IPS-15b (cell line): ENCODE results near the gene ESR2.
"Not testable (repeated sequence)": the region's sequence is repeated elsewhere in the genome, so short reads cannot be mapped to it uniquely, and the experiment has no call there.

ENCODE experiments used
- H3K27me3 ChIP-seq: one replicate; pipeline ENCODE4 v1.6.1; 2013; ENCODE audit warnings: low read length; ENCODE audit not compliant: control insufficient read depth, insufficient read depth
- H3K36me3 ChIP-seq: one replicate; pipeline ENCODE4 v1.6.1; 2013; ENCODE audit warnings: low read length; ENCODE audit not compliant: control insufficient read depth, insufficient read depth
- H3K4me1 ChIP-seq: one replicate; pipeline ENCODE4 v1.6.1; 2013; ENCODE audit warnings: mild to moderate bottlenecking, low read length; ENCODE audit not compliant: control insufficient read depth, insufficient read depth
- H3K4me3 ChIP-seq: one replicate; pipeline ENCODE4 v1.5.1; 2013; ENCODE audit warnings: low read depth, low read length
- H3K9ac ChIP-seq: one replicate; pipeline ENCODE4 v1.6.1; 2013; ENCODE audit warnings: low read depth, mild to moderate bottlenecking, low read length
- H3K9me3 ChIP-seq: one replicate; pipeline ENCODE4 v1.6.1; 2013; ENCODE audit warnings: mild to moderate bottlenecking, low read length; ENCODE audit not compliant: control insufficient read depth, insufficient read depth

The ESR2 gene

GRCh38 chr14:64119500-64119899 lies 174.7 kb downstream of the ESR2 start:
- Histone ChIP-seq H3K9me3 (no peaks in the 10 kb centered on the region), H3K27me3 (no peaks in the 10 kb centered on the region), H3K9ac (no peak overlapping the region), H3K4me3 (no peak overlapping the region), H3K36me3 (peaks cover 4% of the 10 kb centered on the region), H3K4me1 (no peaks in the 10 kb centered on the region)

GRCh38 chr14:64118892-64119291 lies 175.3 kb downstream of the ESR2 start:
- Histone ChIP-seq H3K9ac (no peak overlapping the region), H3K4me3 (no peak overlapping the region), H3K9me3 (no peaks in the 10 kb centered on the region), H3K27me3 (no peaks in the 10 kb centered on the region), H3K36me3 (peaks cover 4% of the 10 kb centered on the region), H3K4me1 (no peaks in the 10 kb centered on the region)

- H3K4me1 ChIP-seq, H3K36me3 ChIP-seq, H3K9me3 ChIP-seq, H3K9ac ChIP-seq, H3K27me3 ChIP-seq, H3K4me3 ChIP-seq: not testable (repeated sequence)
These were observed 175.8 kb downstream of the ESR2 start for GRCh38 chr14:64118403-64118742.

GRCh38 chr14:64117671-64118402 lies 176.3 kb downstream of the ESR2 start:
- Histone ChIP-seq H3K9me3 (no peaks in the 10 kb centered on the region), H3K27me3 (no peaks in the 10 kb centered on the region), H3K36me3 (peaks cover 4% of the 10 kb centered on the region), H3K4me1 (no peaks in the 10 kb centered on the region), H3K4me3 (no peak overlapping the region), H3K9ac (no peak overlapping the region)

- H3K9ac ChIP-seq, result no peak overlapping the region
- H3K36me3 ChIP-seq, result peaks cover 4% of the 10 kb centered on the region
- no peaks in the 10 kb centered on the region for H3K9me3 ChIP-seq
- no peaks in the 10 kb centered on the region for H3K27me3 ChIP-seq
- H3K4me1 ChIP-seq, result no peaks in the 10 kb centered on the region
- no peak overlapping the region for H3K4me3 ChIP-seq
These were observed 178.8 kb downstream of the ESR2 start for GRCh38 chr14:64115401-64115800.

- no peaks in the 10 kb centered on the region for H3K4me1 ChIP-seq
- H3K4me3 ChIP-seq, result no peak overlapping the region
- H3K9ac ChIP-seq, result no peak overlapping the region
- peaks cover 2% of the 10 kb centered on the region for H3K36me3 ChIP-seq
- no peaks in the 10 kb centered on the region for H3K9me3 ChIP-seq
- no peaks in the 10 kb centered on the region for H3K27me3 ChIP-seq
These were observed 179.4 kb downstream of the ESR2 start for GRCh38 chr14:64114796-64115195.

- Histone ChIP-seq H3K36me3 (peaks cover 2% of the 10 kb centered on the region), H3K27me3 (no peaks in the 10 kb centered on the region), H3K9ac (no peak overlapping the region), H3K4me3 (no peak overlapping the region), H3K4me1 (no peaks in the 10 kb centered on the region), H3K9me3 (no peaks in the 10 kb centered on the region)
These were observed 180.0 kb downstream of the ESR2 start for GRCh38 chr14:64114166-64114565.

- no peaks in the 10 kb centered on the region for H3K27me3 ChIP-seq
- H3K4me1 ChIP-seq, result no peaks in the 10 kb centered on the region
- no peak overlapping the region for H3K9ac ChIP-seq
- H3K4me3 ChIP-seq, result no peak overlapping the region
- peaks cover 2% of the 10 kb centered on the region for H3K36me3 ChIP-seq
- H3K9me3 ChIP-seq, result no peaks in the 10 kb centered on the region
These were observed 181.1 kb downstream of the ESR2 start for GRCh38 chr14:64112867-64113678.

- H3K27me3 ChIP-seq, result no peaks in the 10 kb centered on the region
- H3K9ac ChIP-seq, result no peak overlapping the region
- peaks cover 2% of the 10 kb centered on the region for H3K36me3 ChIP-seq
- H3K9me3 ChIP-seq, result no peaks in the 10 kb centered on the region
- no peak overlapping the region for H3K4me3 ChIP-seq
- no peaks in the 10 kb centered on the region for H3K4me1 ChIP-seq
These were observed 183.4 kb downstream of the ESR2 start for GRCh38 chr14:64110802-64111201.

- Histone ChIP-seq H3K9ac (no peak overlapping the region), H3K9me3 (no peaks in the 10 kb centered on the region), H3K4me3 (no peak overlapping the region), H3K36me3 (peaks cover 2% of the 10 kb centered on the region), H3K27me3 (no peaks in the 10 kb centered on the region), H3K4me1 (no peaks in the 10 kb centered on the region)
These were observed 184.2 kb downstream of the ESR2 start for GRCh38 chr14:64109819-64110554.

- Histone ChIP-seq H3K4me3 (no peak overlapping the region), H3K9ac (no peak overlapping the region), H3K9me3 (no peaks in the 10 kb centered on the region), H3K4me1 (no peaks in the 10 kb centered on the region), H3K27me3 (no peaks in the 10 kb centered on the region), H3K36me3 (no peaks in the 10 kb centered on the region)
These were observed 186.7 kb downstream of the ESR2 start for GRCh38 chr14:64107438-64107837.
